ENCODE data around the gene MICAL3. TPM values are rescaled to one million over a fixed set of nuclear protein-coding genes. Genes with fewer than 3 reads are reported as not detected.

Gene MICAL3
- polyA plus RNA-seq, 1 of the 3 experiments (the other 2 are of a cell fraction): 83.1 TPM

- DNase-seq: no peak
- H4K20me1 ChIP-seq (ENCODE audit: insufficient read depth): peaks cover 7% of the 10 kb centered on the region; the same call in 1 of the 2 replicates
- H3K27ac ChIP-seq (ENCODE audit: low read depth in 2 of 2, low read length in 1 of 2): no peak overlapping the region
- ChIA-PET POLR2A (no interaction called here), CTCF (interaction anchor here (0.8 to 6.1 kb wide), 2 partner anchors 11 to 58 kb away, joined by 5 to 112 read pairs; no protein-coding TSS in a partner anchor)
- H3K4me2 ChIP-seq: no peak overlapping the region
- no peak overlapping the region for H3K4me3 ChIP-seq (ENCODE audit: low read depth in 2 of 2, low read length in 1 of 2)
- H3K9ac ChIP-seq: no peak overlapping the region
- H3K9me2 ChIP-seq: no peaks in the 10 kb centered on the region
- H3F3A ChIP-seq (replicated peaks; ENCODE audit: insufficient read depth): no peaks in the 10 kb centered on the region
- WGBS (ENCODE audit: low lambda C conversion rate): 98% methylated on average over 12 of the region's 12 CpGs
- H3K36me3 ChIP-seq (replicated peaks in 1 of 2; ENCODE audit: control insufficient read depth in 1 of 2, insufficient read depth in 2 of 2, low read length in 1 of 2): peaks cover 27 to 86% of the 10 kb centered on the region in 2 experiments
- TF ChIP-seq SIN3A (IDR thresholded peaks at IDR 0.05; ENCODE audit: borderline replicate concordance, low read depth, low read length) (no peak), RAD21 (IDR thresholded peaks at IDR 0.05; ENCODE audit: low read length) (no peak), FOXM1 (IDR thresholded peaks at IDR 0.05; ENCODE audit: low read depth) (no peak), NRF1 (IDR thresholded peaks at IDR 0.05; ENCODE audit: low read depth, low read length) (no peak), JUND (IDR thresholded peaks at IDR 0.05) (no peak), ZBTB33 (IDR thresholded peaks at IDR 0.05; ENCODE audit: borderline replicate concordance, low read depth) (no peak), RXRA (IDR thresholded peaks at IDR 0.05; ENCODE audit: borderline replicate concordance, low read depth) (no peak), USF2 (IDR thresholded peaks at IDR 0.05; ENCODE audit: borderline replicate concordance, low read depth, low read length) (no peak), EP300 (IDR thresholded peaks at IDR 0.05; ENCODE audit: borderline replicate concordance in 1 of 2, low read depth in 1 of 2, low read length in 1 of 2) (no peak), IRF3 (IDR thresholded peaks at IDR 0.05; ENCODE audit: low read depth, low read length) (no peak), EZH2phosphoT487 (IDR thresholded peaks at IDR 0.05; ENCODE audit: borderline replicate concordance, low read depth) (no peak), FOSL2 (IDR thresholded peaks at IDR 0.05; ENCODE audit: borderline replicate concordance, low read depth) (no peak), MEF2A (IDR thresholded peaks at IDR 0.05; ENCODE audit: borderline replicate concordance, low read depth) (no peak), MAX (IDR thresholded peaks at IDR 0.05; ENCODE audit: low read depth) (no peak), RFX5 (IDR thresholded peaks at IDR 0.05; ENCODE audit: low read length) (no peak), POLR2AphosphoS5 (IDR thresholded peaks at IDR 0.05; ENCODE audit: low read depth, low read length) (no peak), GABPA (IDR thresholded peaks at IDR 0.05; ENCODE audit: low read depth) (no peak), MXI1 (IDR thresholded peaks at IDR 0.05; ENCODE audit: low read depth, low read length) (no peak), FOXJ3 (CRISPR knock-in tag; IDR thresholded peaks at IDR 0.05) (no peak)
- peaks cover 8 to 9% of the 10 kb centered on the region in 2 experiments; a peak in 3 of 4 replicates for H3K4me1 ChIP-seq (ENCODE audit: control insufficient read depth in 1 of 2, insufficient read depth in 2 of 2, low read depth in 1 of 2, low read length in 1 of 2)
- no peak overlapping the region for H2AFZ ChIP-seq (ENCODE audit: low read depth)
- no peaks in the 10 kb centered on the region for H3K79me2 ChIP-seq (ENCODE audit: insufficient read depth)
- H3K27me3 ChIP-seq (ENCODE audit: insufficient read depth): no peaks in the 10 kb centered on the region
- H3K9me3 ChIP-seq: no peaks in the 10 kb centered on the region
These were observed 135.9 kb downstream of the MICAL3 start for GRCh38 chr22:17888439-17888838.
